HEK293T (cell line): ENCODE results near the gene PM20D2.

ENCODE experiments used
- CTCF ChIA-PET: fragments of 350-600 bp; formaldehyde crosslinking; extraction: SDS; loops from one replicate; lab custom pipeline; 2021; ENCODE audit warnings: antibody characterized with exemption, inconsistent platforms; lab: Yijun Ruan, JAX
- POLR2A ChIA-PET: fragments of 350-600 bp; formaldehyde crosslinking; extraction: SDS; loops from one replicate; lab custom pipeline; 2020; ENCODE audit warnings: antibody characterized with exemption, inconsistent platforms; lab: Yijun Ruan, JAX
- DNase-seq: peaks from one replicate; pipeline ENCODE4 v3.0.0; 2012; ENCODE audit warnings: mixed read lengths; ENCODE audit errors: extremely low spot score
- ARNT ChIP-seq: fragments of 450-650 bp; IDR thresholded peaks from 2 replicates; pipeline ENCODE4 v1.6.1; 2017; ENCODE audit warnings: mild to moderate bottlenecking
- BHLHE40 ChIP-seq: fragments of 450-650 bp; IDR thresholded peaks from 2 replicates; pipeline ENCODE4 v1.6.1; 2016; ENCODE audit warnings: mild to moderate bottlenecking, moderate library complexity, borderline replicate concordance
- CTBP1 ChIP-seq: fragments of 450-650 bp; IDR thresholded peaks from 2 replicates; pipeline ENCODE4 v1.6.1; 2016; ENCODE audit warnings: borderline replicate concordance
- ELF4 ChIP-seq: fragments of 450-650 bp; IDR thresholded peaks from 2 replicates; pipeline ENCODE4 v1.6.1; 2017; ENCODE audit warnings: antibody characterized with exemption
- FOXA1 ChIP-seq: fragments of 450-650 bp; IDR thresholded peaks from 2 replicates; pipeline ENCODE4 v1.6.1; 2016; ENCODE audit warnings: mild to moderate bottlenecking
- FOXK2 ChIP-seq: fragments of 450-650 bp; IDR thresholded peaks from 2 replicates; pipeline ENCODE4 v1.6.1; 2016; ENCODE audit warnings: mild to moderate bottlenecking
- FOXM1 ChIP-seq: fragments of 450-650 bp; IDR thresholded peaks from 2 replicates; pipeline ENCODE4 v1.6.1; 2017; ENCODE audit warnings: mild to moderate bottlenecking, borderline replicate concordance
- HDGF ChIP-seq: fragments of 450-650 bp; IDR thresholded peaks from 2 replicates; pipeline ENCODE4 v1.6.1; 2017; ENCODE audit warnings: antibody characterized with exemption, borderline replicate concordance
- L3MBTL2 ChIP-seq: fragments of 450-650 bp; conservative IDR thresholded peaks from 2 replicates; pipeline ENCODE4 v1.6.1; 2016; ENCODE audit warnings: mild to moderate bottlenecking
- LEF1 ChIP-seq: fragments of 450-650 bp; IDR thresholded peaks from 2 replicates; pipeline ENCODE4 v1.6.1; 2017; ENCODE audit warnings: mild to moderate bottlenecking, borderline replicate concordance
- NFRKB ChIP-seq: fragments of 450-650 bp; IDR thresholded peaks from 2 replicates; pipeline ENCODE4 v1.6.1; 2016; ENCODE audit warnings: mild to moderate bottlenecking, moderate library complexity
- SP1 ChIP-seq: fragments of 450-650 bp; IDR thresholded peaks from 2 replicates; pipeline ENCODE4 v1.6.1; 2017
- SUZ12 ChIP-seq: fragments of 450-650 bp; IDR thresholded peaks from 2 replicates; pipeline ENCODE4 v1.6.1; 2016; ENCODE audit warnings: mild to moderate bottlenecking
- TARDBP ChIP-seq: fragments of 450-650 bp; IDR thresholded peaks from 2 replicates; pipeline ENCODE4 v1.6.1; 2016
- ZNF384 ChIP-seq: fragments of 450-650 bp; IDR thresholded peaks from 2 replicates; pipeline ENCODE4 v1.6.1; 2016
- TF ChIP-seq, protein P1 (sequence below): fragments of 450-650 bp; IDR thresholded peaks from 2 replicates; pipeline ENCODE4 v1.6.1; 2016

PM20D2 gene, protein sequence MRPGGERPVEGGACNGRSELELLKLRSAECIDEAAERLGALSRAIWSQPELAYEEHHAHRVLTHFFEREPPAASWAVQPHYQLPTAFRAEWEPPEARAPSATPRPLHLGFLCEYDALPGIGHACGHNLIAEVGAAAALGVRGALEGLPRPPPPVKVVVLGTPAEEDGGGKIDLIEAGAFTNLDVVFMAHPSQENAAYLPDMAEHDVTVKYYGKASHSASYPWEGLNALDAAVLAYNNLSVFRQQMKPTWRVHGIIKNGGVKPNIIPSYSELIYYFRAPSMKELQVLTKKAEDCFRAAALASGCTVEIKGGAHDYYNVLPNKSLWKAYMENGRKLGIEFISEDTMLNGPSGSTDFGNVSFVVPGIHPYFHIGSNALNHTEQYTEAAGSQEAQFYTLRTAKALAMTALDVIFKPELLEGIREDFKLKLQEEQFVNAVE

DNA sequence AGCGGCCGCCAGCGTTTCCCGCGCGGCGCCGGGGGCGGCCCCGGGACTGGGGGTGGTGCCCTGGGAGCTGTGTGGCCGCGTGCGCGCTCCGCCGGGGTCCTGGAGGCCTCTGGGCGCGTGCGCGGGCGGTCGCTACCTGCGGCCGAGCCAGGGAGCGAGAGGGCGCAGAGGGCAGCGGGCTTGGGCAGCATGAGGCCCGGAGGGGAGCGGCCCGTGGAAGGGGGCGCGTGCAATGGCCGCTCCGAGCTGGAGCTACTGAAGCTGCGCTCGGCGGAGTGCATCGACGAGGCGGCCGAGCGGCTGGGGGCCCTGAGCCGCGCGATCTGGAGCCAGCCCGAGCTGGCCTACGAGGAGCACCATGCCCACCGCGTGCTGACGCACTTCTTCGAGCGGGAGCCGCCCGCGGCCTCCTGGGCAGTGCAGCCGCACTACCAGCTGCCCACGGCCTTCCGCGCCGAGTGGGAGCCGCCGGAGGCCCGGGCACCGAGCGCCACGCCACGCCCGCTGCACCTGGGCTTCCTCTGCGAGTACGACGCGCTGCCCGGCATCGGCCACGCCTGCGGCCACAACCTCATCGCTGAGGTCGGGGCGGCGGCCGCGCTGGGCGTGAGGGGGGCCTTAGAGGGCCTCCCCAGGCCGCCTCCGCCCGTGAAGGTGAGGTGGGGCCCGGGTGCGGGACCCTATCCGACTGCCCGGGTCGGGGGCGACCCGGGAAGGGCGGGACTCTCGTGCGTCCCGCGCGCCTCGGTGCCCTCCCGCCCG is at the start of gene PM20D2:
Gene PM20D2, plus strand, starts transcription at position 100 of the 762 bp plus-strand sequence. Its CDS starts 90 bp downstream, at position 190.
- peak; percentile 72 for DNase-seq
- CTCF ChIA-PET = interaction anchor here (0.8 to 1.8 kb wide), 4 partner anchors 16 to 163 kb away, joined by 3 to 7 read pairs (median 3); no protein-coding TSS in a partner anchor
- POLR2A ChIA-PET = interaction anchor here (0.7 to 5.3 kb wide), 20 partner anchors 8 to 207 kb away, joined by 3 to 46 read pairs (median 4); partner anchors contain the start of genes PNRC1, RNGTT, SRSF12 and UBE2J1
- TF ChIP-seq ARNT = 0 out of 2 replicates have a peak, but pooled peaks have one; percentile 30
- no peak for TF ChIP-seq BHLHE40
- TF ChIP-seq L3MBTL2 = peak; percentile 80

DNA sequence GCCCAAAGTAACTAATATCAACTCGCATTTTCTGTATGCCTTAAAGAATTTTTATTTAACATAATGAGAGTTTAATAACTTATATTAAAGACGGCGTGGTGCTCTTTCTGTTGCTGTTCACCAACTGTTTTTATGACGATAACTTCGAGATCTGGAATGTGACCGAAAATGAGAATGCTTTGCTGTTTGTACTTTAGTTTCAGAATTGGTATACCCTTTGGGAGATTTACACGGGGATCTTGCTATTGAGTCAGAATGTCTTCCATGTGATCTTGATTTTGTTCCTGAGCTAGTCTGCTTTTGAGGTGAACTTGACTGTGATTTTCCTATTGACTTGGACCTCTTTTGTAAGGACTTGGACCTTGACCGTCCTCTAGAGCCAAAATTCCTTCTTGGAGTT is 47.4 kb upstream of the PM20D2 start:
- ChIA-PET POLR2A (interaction anchor here (1.3 kb wide), 1 partner anchor 18 kb away, joined by 3 read pairs; the partner anchor contains the start of gene PNRC1), CTCF (no interaction called here)
- TF ChIP-seq ZNF384 (no peak), ELF4 (no peak), HDGF (no peak), TARDBP (no peak), FOXM1 (no peak), CTBP1 (no peak), LEF1 (no peak), ARNT (no peak), L3MBTL2 (no peak), NFRKB (no peak), BHLHE40 (no peak), SUZ12 (no peak), FOXA1 (no peak), SP1 (no peak), FOXK2 (no peak)
- TF ChIP-seq, protein P1, sequence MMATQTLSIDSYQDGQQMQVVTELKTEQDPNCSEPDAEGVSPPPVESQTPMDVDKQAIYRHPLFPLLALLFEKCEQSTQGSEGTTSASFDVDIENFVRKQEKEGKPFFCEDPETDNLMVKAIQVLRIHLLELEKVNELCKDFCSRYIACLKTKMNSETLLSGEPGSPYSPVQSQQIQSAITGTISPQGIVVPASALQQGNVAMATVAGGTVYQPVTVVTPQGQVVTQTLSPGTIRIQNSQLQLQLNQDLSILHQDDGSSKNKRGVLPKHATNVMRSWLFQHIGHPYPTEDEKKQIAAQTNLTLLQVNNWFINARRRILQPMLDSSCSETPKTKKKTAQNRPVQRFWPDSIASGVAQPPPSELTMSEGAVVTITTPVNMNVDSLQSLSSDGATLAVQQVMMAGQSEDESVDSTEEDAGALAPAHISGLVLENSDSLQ = no peak
- no peak for DNase-seq

DNA sequence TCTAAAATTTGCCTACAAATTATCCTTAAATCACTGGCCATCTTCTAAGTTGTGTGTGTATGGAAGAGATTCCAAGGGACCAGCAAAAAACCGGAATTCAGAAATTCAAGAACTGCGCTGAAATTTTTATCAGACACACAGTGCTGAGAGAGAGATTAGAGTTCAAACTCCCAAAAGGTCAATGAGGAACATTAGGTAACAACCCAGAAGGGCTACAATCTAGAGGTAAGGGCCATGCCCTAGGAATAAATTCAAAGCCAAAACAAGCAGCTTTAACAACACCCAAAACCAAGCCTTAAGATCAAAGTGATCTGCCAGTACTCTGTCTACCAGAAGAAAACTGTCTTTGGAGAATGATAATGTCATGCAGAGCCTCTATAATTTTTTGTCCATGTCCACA is 45.7 kb upstream of the PM20D2 start:
- no peak for DNase-seq
- TF ChIP-seq FOXM1 (no peak), TARDBP (no peak), ZNF384 (no peak), FOXK2 (no peak), FOXA1 (no peak), BHLHE40 (no peak), ARNT (no peak), LEF1 (no peak), ELF4 (no peak), L3MBTL2 (no peak), SUZ12 (no peak), HDGF (no peak), NFRKB (no peak)
- TF ChIP-seq, protein P1 = no peak
- ChIA-PET POLR2A (no interaction called here), CTCF (no interaction called here)

DNA sequence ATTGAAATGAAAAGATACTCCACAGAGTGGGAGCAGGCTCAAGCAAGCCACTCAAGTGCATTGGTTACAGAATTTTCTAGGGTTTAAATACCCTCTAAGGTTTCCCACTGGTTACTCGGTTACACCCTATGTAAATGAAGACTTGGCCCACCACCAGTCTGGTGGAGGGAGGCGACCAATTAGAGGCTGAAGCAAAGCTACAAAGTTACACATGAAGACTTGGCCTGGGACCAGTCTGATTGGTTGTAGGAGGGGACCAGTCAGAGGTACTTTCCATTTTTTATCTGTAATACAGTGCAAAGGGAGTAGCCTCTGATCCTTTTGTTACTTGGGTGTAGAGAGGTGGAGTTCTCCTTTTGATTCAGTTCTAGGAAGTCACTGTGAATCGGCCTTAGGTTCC is 35.6 kb upstream of the PM20D2 start:
- CTCF ChIA-PET = interaction anchor here (0.5 kb wide), 1 partner anchor 132 kb away, joined by 3 read pairs; no protein-coding TSS in a partner anchor

More for the DNA sequence above, 35.6 kb upstream of the PM20D2 start:
- DNase-seq = no peak
- POLR2A ChIA-PET = no interaction called here
- TF ChIP-seq, protein P1 = no peak
- TF ChIP-seq FOXK2 (no peak), SP1 (no peak), CTBP1 (no peak), L3MBTL2 (no peak), ELF4 (no peak), ZNF384 (no peak), FOXM1 (no peak), FOXA1 (no peak), LEF1 (no peak), BHLHE40 (no peak), SUZ12 (no peak), TARDBP (no peak), NFRKB (no peak), ARNT (no peak), HDGF (no peak)
